ENCODE data around the gene RNF19B.
"Not testable (repeated sequence)": the region's sequence is repeated elsewhere in the genome, so short reads cannot be mapped to it uniquely, and the experiment has no call there.

DNA sequence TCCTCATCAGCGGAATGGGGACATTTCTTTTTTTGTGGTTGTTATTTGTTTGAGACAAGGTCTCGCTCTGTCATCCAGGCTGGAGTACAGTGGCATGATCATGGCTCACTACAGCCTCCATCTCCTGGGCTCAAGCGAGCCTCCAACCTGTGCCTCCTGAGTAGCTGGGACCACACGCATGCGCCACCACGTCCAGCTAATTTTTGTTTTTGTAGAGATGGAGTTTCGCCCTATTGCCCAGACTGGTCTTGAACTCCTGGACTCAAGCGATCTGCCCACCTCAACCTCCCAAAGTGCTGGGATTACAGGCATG, 28.7 kb upstream of the RNF19B start:
- TF ChIP-seq, protein P1, sequence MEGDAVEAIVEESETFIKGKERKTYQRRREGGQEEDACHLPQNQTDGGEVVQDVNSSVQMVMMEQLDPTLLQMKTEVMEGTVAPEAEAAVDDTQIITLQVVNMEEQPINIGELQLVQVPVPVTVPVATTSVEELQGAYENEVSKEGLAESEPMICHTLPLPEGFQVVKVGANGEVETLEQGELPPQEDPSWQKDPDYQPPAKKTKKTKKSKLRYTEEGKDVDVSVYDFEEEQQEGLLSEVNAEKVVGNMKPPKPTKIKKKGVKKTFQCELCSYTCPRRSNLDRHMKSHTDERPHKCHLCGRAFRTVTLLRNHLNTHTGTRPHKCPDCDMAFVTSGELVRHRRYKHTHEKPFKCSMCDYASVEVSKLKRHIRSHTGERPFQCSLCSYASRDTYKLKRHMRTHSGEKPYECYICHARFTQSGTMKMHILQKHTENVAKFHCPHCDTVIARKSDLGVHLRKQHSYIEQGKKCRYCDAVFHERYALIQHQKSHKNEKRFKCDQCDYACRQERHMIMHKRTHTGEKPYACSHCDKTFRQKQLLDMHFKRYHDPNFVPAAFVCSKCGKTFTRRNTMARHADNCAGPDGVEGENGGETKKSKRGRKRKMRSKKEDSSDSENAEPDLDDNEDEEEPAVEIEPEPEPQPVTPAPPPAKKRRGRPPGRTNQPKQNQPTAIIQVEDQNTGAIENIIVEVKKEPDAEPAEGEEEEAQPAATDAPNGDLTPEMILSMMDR (IDR thresholded peaks at IDR 0.05): not testable (repeated sequence)
- not testable (repeated sequence) for TF ChIP-seq EZH2, EZH2phosphoT487 (IDR thresholded peaks at IDR 0.05)
